HEK293 (cell line): ENCODE results near the gene TSC22D2.

Source experiments
- ATF2 ChIP-seq: fragments of 450-650 bp; formaldehyde crosslinking; IDR thresholded peaks from 2 replicates; pipeline ENCODE4 v1.5.1; 2016; ENCODE audit warnings: missing biosample characterization, missing genetic modification characterization, low read depth
- CTCF ChIP-seq: fragments of 450-650 bp; formaldehyde crosslinking; IDR thresholded peaks from 2 replicates; pipeline ENCODE4 v1.5.1; 2016; ENCODE audit warnings: missing biosample characterization, missing genetic modification characterization
- KLF16 ChIP-seq: fragments of 450-650 bp; formaldehyde crosslinking; IDR thresholded peaks from 2 replicates; pipeline ENCODE4 v1.5.1; 2017; ENCODE audit warnings: missing biosample characterization, missing genetic modification characterization
- SP2 ChIP-seq: fragments of 450-650 bp; formaldehyde crosslinking; IDR thresholded peaks from 2 replicates; pipeline ENCODE4 v1.5.1; 2016; ENCODE audit warnings: missing biosample characterization, missing genetic modification characterization
- YY2 ChIP-seq: fragments of 450-650 bp; formaldehyde crosslinking; IDR thresholded peaks from 2 replicates; pipeline ENCODE4 v1.5.1; 2016; ENCODE audit warnings: missing biosample characterization, missing genetic modification characterization
- ZFHX2 ChIP-seq: fragments of 450-650 bp; formaldehyde crosslinking; conservative IDR thresholded peaks from 2 replicates; pipeline ENCODE4 v1.5.1; 2016; ENCODE audit warnings: missing biosample characterization, missing genetic modification characterization
- ZNF133 ChIP-seq: fragments of 450-650 bp; formaldehyde crosslinking; IDR thresholded peaks from 2 replicates; pipeline ENCODE4 v1.5.1; 2016; ENCODE audit warnings: missing biosample characterization, missing genetic modification characterization
- ZXDB ChIP-seq: fragments of 450-650 bp; formaldehyde crosslinking; IDR thresholded peaks from 2 replicates; pipeline ENCODE4 v1.5.1; 2016; ENCODE audit warnings: missing biosample characterization, missing genetic modification characterization

GRCh38 chr3:150422907-150423306 is 14.8 kb downstream of the TSC22D2 start:
- TF ChIP-seq ATF2 (tag by site-specific recombination) (no peak), YY2 (no peak), KLF16 (tag by site-specific recombination) (no peak), ZXDB (no peak), ZFHX2 (no peak), ZNF133 (tag by site-specific recombination) (no peak), SP2 (tag by site-specific recombination) (no peak), CTCF (tag by site-specific recombination) (no peak)
